GM12891 (cell line): ENCODE measurements around the gene HDAC8.

ENCODE experiments used
- POLR2A ChIP-seq: IDR thresholded peaks from 2 replicates; pipeline ENCODE4 v1.6.1; 2011; ENCODE audit warnings: low read depth, low read length, control low read depth
- POLR2AphosphoS5 ChIP-seq: IDR thresholded peaks from 2 replicates; pipeline ENCODE4 v1.6.1; 2011; ENCODE audit warnings: low read depth, low read length, control low read depth
- POU2F2 ChIP-seq: IDR thresholded peaks from 2 replicates; pipeline ENCODE4 v1.6.1; 2011; ENCODE audit warnings: low read depth, mild to moderate bottlenecking, control low read depth, low read length, moderate library complexity
- TAF1 ChIP-seq: IDR thresholded peaks from 2 replicates; pipeline ENCODE4 v1.6.1; 2011; ENCODE audit warnings: low read depth, low read length, control low read depth

GRCh38 chrX:72568406-72569092 is 4.1 kb downstream of the HDAC8 start:
- no peak for TF ChIP-seq POLR2A
- no peak for TF ChIP-seq POLR2AphosphoS5
- no peak for TF ChIP-seq POU2F2
- TF ChIP-seq TAF1 = no peak
